ENCODE measurements around the gene IKBKE.

IKBKE gene

GRCh38 chr1:206464456-206464964 lies 5.8 kb upstream of the IKBKE start:
- ChIA-PET POLR2A (no interaction called here), CTCF (interaction anchor here (0.6 to 2.2 kb wide), 4 partner anchors 13 to 119 kb away, joined by 3 to 11 read pairs (median 4); no protein-coding TSS in a partner anchor)
- TF ChIP-seq ZNF311 (tag by site-specific recombination; IDR thresholded peaks at IDR 0.05; ENCODE audit: borderline replicate concordance) (no peak), PRDM4 (tag by site-specific recombination; IDR thresholded peaks at IDR 0.05) (no peak), ZNF670 (tag by site-specific recombination; IDR thresholded peaks at IDR 0.05; ENCODE audit: low read depth) (no peak), ZNF184 (tag by site-specific recombination; IDR thresholded peaks at IDR 0.05) (no peak), ZNF76 (tag by site-specific recombination; IDR thresholded peaks at IDR 0.05; ENCODE audit: borderline replicate concordance, low read depth) (no peak), ZNF549 (tag by site-specific recombination; IDR thresholded peaks at IDR 0.05) (no peak), HOXA7 (CRISPR knock-in tag; IDR thresholded peaks at IDR 0.05; ENCODE audit: borderline replicate concordance) (no peak), ZNF10 (tag by site-specific recombination; IDR thresholded peaks at IDR 0.05) (no peak), GLI4 (tag by site-specific recombination; IDR thresholded peaks at IDR 0.05) (no peak), KLF7 (tag by site-specific recombination; IDR thresholded peaks at IDR 0.05; ENCODE audit: borderline replicate concordance) (no peak), SALL2 (tag by site-specific recombination; IDR thresholded peaks at IDR 0.05; ENCODE audit: borderline replicate concordance) (no peak), ZSCAN30 (tag by site-specific recombination; IDR thresholded peaks at IDR 0.05) (no peak), MZF1 (tag by site-specific recombination; IDR thresholded peaks at IDR 0.05; ENCODE audit: borderline replicate concordance) (no peak), ZNF169 (tag by site-specific recombination; IDR thresholded peaks at IDR 0.05) (no peak), RBAK (tag by site-specific recombination; IDR thresholded peaks at IDR 0.05) (no peak), HIC1 (tag by site-specific recombination; IDR thresholded peaks at IDR 0.05) (no peak)
- no peak overlapping the region for H3K4me3 ChIP-seq (ENCODE audit: low read depth, low read length)
- no peak overlapping the region for H3K27ac ChIP-seq (ENCODE audit: extremely low read depth, low read depth, low read length)
- H3K4me1 ChIP-seq (ENCODE audit: control insufficient read depth, insufficient read depth, low read length), result no peaks in the 10 kb centered on the region
- no peaks in the 10 kb centered on the region for H3K9me3 ChIP-seq (ENCODE audit: control insufficient read depth, insufficient read depth, low read depth, low read length)
- H3K36me3 ChIP-seq (ENCODE audit: control insufficient read depth in 2 of 2, insufficient read depth in 1 of 2, low read length in 2 of 2), result peaks cover 0 to 26% of the 10 kb centered on the region in 2 experiments; a peak in 1 of 3 replicates

GRCh38 chr1:206465951-206466350 lies 4.3 kb upstream of the IKBKE start:
- ChIA-PET POLR2A (no interaction called here), CTCF (interaction anchor here (0.6 to 2.2 kb wide), 6 partner anchors 12 to 1401 kb away, joined by 3 to 11 read pairs (median 4); no protein-coding TSS in a partner anchor)
- H3K4me3 ChIP-seq (ENCODE audit: low read depth, low read length), result no peak overlapping the region
- TF ChIP-seq GLI2 (tag by site-specific recombination; IDR thresholded peaks at IDR 0.05; ENCODE audit: borderline replicate concordance, low read depth) (no peak), ZNF768 (tag by site-specific recombination; IDR thresholded peaks at IDR 0.05) (no peak), ZBTB20 (tag by site-specific recombination; IDR thresholded peaks at IDR 0.05) (no peak), ZNF510 (tag by site-specific recombination; IDR thresholded peaks at IDR 0.05; ENCODE audit: insufficient replicate concordance) (no peak), ZNF830 (tag by site-specific recombination; IDR thresholded peaks at IDR 0.05; ENCODE audit: low read depth) (no peak), ZNF266 (tag by site-specific recombination; IDR thresholded peaks at IDR 0.05; ENCODE audit: low read depth) (no peak), ZNF549 (tag by site-specific recombination; IDR thresholded peaks at IDR 0.05) (no peak), ZNF548 (tag by site-specific recombination; IDR thresholded peaks at IDR 0.05) (no peak), ZNF629 (tag by site-specific recombination; IDR thresholded peaks at IDR 0.05) (no peak), ZBTB8A (tag by site-specific recombination; IDR thresholded peaks at IDR 0.05) (no peak)
- peaks cover 0 to 20% of the 10 kb centered on the region in 2 experiments; a peak in 1 of 3 replicates for H3K36me3 ChIP-seq (ENCODE audit: control insufficient read depth in 2 of 2, insufficient read depth in 1 of 2, low read length in 2 of 2)
- 0 out of 2 replicates have a peak, but pooled peaks cover 2% of the 10 kb centered on the region for H3K4me1 ChIP-seq (ENCODE audit: control insufficient read depth, insufficient read depth, low read length)
- no peak overlapping the region for H3K27ac ChIP-seq (ENCODE audit: extremely low read depth, low read depth, low read length)
- no peaks in the 10 kb centered on the region for H3K9me3 ChIP-seq (ENCODE audit: control insufficient read depth, insufficient read depth, low read depth, low read length)
